22Rv1 (cell line): ENCODE measurements around the gene RAP1GAP.

Experiments
- H3K27ac ChIP-seq: fragments of 450-650 bp; 2 replicates; pipeline ENCODE4 v1.5.1; 2017
- ZFX ChIP-seq: fragments of 450-650 bp; IDR thresholded peaks from 2 replicates; pipeline ENCODE4 v1.6.1; 2017; ENCODE audit warnings: antibody characterized with exemption, borderline replicate concordance
- TF ChIP-seq, protein P1 (sequence below): fragments of 450-650 bp; IDR thresholded peaks from 2 replicates; pipeline ENCODE4 v1.5.1; 2017; ENCODE audit warnings: mild to moderate bottlenecking

The RAP1GAP gene

DNA sequence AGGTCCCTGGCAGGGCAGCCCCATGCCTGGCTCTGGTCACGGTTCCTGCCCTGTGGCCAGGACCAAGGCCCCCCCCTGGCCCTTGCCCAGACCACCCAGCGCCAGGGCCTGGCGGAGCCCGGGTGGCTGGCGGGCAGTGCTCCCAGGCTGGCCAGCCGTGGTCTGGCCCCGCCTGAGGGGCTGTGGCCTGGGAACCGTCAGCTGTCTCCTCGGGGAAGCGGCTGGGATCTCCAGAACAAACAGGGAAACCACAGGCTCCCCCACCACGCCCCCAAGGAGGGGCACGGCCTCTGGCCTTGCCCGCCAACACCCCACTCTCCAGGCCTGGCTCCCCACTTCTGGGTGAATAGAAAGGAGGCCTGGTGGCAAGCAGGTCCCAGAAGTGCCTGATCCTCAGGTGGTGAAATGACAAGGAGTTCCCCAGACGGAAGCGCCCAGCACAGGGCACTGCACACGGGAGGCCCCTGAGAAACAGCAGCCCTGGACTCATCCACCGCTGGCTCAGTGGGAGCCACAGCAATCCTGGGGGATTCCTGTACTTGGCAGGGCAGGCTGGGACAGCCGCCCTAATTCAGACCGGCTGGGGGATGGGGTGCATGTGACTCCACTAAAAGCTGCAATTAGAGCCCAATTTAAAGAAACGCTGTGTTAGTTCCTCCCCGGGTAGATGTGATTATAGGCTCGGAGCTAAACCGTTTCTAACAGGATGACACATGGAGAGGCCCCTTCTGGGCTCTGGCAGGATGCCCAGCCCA, 78.9 kb downstream of the RAP1GAP start:
- TF ChIP-seq, protein P1, sequence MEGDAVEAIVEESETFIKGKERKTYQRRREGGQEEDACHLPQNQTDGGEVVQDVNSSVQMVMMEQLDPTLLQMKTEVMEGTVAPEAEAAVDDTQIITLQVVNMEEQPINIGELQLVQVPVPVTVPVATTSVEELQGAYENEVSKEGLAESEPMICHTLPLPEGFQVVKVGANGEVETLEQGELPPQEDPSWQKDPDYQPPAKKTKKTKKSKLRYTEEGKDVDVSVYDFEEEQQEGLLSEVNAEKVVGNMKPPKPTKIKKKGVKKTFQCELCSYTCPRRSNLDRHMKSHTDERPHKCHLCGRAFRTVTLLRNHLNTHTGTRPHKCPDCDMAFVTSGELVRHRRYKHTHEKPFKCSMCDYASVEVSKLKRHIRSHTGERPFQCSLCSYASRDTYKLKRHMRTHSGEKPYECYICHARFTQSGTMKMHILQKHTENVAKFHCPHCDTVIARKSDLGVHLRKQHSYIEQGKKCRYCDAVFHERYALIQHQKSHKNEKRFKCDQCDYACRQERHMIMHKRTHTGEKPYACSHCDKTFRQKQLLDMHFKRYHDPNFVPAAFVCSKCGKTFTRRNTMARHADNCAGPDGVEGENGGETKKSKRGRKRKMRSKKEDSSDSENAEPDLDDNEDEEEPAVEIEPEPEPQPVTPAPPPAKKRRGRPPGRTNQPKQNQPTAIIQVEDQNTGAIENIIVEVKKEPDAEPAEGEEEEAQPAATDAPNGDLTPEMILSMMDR: no peak
- TF ChIP-seq ZFX: no peak

DNA sequence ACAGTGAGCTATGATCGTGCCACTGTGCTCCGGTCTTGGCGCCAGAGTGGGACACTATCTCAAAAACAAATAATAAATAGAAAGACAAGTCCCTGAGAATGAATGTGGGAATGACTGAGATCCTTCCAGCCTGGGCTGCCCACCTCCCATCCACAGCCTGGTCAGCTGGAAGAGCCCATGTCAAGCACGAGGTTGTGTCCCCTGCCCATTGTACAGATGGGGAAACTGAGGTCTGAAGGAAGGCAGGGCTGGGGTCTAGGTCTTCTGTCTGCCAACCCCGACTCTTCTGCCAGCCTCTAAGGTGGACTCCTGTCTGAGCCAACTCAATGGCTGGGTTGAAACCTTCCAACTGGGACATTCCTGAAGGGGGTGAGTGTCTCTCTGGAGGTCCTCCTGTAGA, 79.5 kb downstream of the RAP1GAP start:
- no peak for TF ChIP-seq ZFX
- TF ChIP-seq, protein P1: no peak
- no peak overlapping the region for H3K27ac ChIP-seq

More for the DNA sequence above, 78.9 kb downstream of the RAP1GAP start:
- no peak overlapping the region for H3K27ac ChIP-seq

DNA sequence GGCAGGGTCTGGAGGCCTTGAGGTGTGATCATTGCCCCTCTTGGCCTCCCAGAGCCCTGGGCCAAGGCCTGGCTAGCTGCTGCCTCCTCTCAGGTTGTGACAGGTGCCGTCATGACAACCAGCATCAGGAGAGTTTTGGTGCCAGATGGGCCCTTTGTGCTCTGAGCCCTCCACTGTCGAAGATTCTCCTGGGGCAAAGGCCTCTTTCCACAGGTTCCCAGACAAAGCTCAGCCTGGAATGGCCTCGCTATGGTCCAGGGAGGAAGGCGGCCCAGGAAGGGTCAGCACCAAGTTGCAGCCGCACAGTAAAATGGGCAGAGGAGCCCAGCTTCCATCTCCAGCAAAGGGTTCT, 81.6 kb downstream of the RAP1GAP start:
- H3K27ac ChIP-seq: no peak overlapping the region
- no peak for TF ChIP-seq ZFX
- TF ChIP-seq, protein P1: no peak

DNA sequence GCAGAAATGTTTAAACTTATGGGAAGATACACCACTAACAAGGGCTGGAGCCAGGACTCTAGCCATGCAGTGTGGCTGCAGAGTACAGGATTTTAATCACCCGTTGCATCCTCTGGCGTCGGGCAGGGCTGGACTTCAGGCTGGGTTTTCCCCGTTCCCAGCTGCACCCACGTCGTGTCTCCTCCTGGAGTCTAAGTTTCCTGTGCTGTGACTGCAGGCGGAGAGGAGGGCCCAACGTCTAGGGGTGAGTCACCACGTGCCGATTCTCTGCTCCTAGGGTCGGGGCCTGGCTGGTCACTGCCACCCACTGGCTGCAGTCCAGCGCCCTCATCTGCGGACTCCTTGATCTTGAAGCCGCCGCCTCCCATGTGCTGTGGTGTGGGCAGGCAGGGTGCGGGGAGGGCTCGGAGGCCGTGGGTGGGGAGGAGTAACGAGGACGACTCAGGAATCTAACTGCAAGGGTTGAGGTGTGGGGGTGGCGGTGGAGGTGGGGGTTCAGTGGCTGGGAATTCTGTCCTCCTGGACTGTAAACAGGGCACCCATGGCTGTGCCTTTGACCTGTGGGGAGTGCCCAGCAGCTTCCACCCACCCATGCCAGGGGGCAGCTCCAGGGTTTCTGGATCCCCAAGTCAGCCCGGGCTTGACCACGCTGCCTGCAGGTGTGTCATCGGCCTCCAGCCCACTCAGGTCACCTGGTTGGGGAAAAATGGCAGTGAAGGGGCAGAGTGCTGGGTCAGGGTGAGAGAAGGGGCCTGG, 82.1 kb downstream of the RAP1GAP start:
- H3K27ac ChIP-seq: no peak overlapping the region
- TF ChIP-seq ZFX: no peak
- TF ChIP-seq, protein P1: no peak

DNA sequence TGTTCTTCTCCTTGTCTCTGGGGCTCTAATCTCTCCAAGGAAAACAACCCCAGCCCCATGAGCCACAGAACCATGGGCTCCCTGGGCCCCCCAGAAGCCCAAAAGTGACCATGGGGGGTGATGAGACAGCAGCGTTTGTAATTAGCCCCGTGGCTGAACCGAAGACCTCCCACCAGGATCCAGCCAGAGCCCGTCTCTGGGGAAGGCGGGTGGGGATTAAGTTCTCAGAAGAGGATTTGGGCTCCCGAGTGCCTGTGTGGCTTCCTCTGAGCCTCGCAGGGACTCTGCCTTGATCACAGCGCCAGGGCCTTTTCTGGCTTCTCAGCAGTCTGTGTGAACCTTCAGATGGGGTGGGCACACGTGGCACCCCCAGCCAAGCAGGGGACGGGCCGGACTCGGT, 82.9 kb downstream of the RAP1GAP start:
- no peak overlapping the region for H3K27ac ChIP-seq
- TF ChIP-seq ZFX: no peak
- TF ChIP-seq, protein P1: no peak

DNA sequence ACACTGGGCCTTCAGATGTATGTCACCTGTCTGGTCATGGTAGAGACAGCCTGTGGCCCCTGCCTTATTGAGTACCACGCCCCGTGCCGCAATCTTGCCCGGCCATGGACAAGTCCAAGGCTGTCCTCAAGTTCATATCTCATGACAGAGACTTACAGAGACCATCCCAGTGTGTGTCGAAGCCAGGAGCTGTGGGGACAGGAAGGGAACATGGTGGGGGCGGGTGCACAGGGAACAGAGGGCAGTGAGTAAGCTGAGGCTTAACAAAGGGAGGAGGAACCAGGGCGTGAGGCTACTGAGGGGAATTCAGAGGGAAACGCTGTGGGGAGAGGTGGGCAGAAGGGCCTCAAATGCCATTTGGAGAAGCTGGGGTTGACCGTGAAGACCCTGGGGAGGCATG, 84.1 kb downstream of the RAP1GAP start:
- TF ChIP-seq, protein P1: no peak
- no peak for TF ChIP-seq ZFX

DNA sequence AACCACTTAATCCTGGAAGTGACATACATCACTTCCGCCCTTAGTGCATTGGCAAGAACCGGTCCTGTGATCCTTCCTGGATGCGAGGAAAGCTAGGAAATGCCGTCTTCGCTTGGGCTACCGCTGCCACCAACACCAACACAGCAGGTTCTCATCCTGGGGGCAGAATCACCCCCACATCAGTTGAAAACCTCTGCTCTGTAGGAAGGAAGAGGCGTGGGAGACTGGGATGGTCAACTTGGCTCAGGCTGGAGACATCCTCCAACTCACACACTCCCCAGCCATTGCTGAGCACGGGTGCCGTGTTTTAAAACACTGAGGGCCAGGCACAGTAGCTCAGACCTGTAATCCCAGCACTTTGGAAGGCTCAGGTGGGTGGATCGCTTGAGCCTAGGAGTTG, 85.1 kb downstream of the RAP1GAP start:
- no peak overlapping the region for H3K27ac ChIP-seq
- TF ChIP-seq, protein P1: no peak
- TF ChIP-seq ZFX: no peak

More for the DNA sequence above, 84.1 kb downstream of the RAP1GAP start:
- H3K27ac ChIP-seq: no peak overlapping the region
